NB4 (cell line): ENCODE results near the gene TPRA1.

Experiments
- DNase-seq: peaks from one replicate; pipeline ENCODE4 v3.0.0; 2010; ENCODE audit warnings: low read depth
- H3K4me3 ChIP-seq: one replicate; pipeline ENCODE4 v1.5.1; 2011; ENCODE audit warnings: mild to moderate bottlenecking, low read depth, low read length, moderate library complexity
- MYC ChIP-seq: IDR thresholded peaks from 2 replicates; pipeline ENCODE4 v1.6.1; 2011; ENCODE audit warnings: low read depth, low read length
- POLR2A ChIP-seq: IDR thresholded peaks from 2 replicates; pipeline ENCODE4 v1.6.1; 2011; ENCODE audit warnings: mild to moderate bottlenecking; ENCODE audit not compliant: insufficient read length; ENCODE audit errors: extremely low read depth
- TF ChIP-seq, protein P1 (sequence below): IDR thresholded peaks from one replicate; pipeline ENCODE4 v1.5.1; 2012; ENCODE audit warnings: low read depth, low read length
- TF ChIP-seq, protein P2 (sequence below): IDR thresholded peaks from 2 replicates; pipeline ENCODE4 v1.6.1; 2011; ENCODE audit warnings: low read depth, low read length

The TPRA1 gene

DNA sequence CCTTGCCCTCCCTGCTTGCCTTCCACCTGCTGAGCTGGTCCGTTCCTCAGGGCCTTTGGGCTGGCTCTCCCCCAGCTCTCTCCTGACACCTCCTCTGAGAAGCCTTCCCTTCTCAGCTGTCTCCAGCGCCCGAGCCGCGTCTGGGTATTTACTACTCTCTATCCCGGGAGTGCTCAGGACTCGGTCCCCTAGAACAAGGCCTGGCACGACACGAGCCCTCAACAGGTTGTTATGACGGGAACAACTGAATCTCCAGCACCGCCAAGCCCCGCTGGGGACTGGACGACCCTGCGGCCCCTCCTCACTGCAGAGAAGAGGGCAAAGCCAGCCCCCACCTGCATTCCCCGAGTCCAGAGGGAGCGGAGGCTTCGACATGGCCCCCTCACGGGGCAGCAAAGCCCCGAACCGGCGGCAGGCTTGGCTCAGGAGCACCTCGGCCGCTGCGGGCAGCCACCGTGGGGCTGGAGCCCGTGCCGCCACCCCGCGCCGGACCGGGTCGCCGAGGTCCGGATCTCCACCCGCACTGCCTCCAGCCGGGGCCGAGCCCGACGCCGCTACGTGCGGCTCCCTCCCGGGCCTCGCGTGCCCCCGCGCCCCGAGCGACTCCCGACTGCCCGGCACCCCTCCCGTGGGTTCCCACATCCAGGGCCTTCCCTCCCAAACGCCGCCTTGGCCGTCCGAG is 792 bp downstream of the TPRA1 start:
- TF ChIP-seq POLR2A (no peak), MYC (no peak)
- TF ChIP-seq, protein P1, sequence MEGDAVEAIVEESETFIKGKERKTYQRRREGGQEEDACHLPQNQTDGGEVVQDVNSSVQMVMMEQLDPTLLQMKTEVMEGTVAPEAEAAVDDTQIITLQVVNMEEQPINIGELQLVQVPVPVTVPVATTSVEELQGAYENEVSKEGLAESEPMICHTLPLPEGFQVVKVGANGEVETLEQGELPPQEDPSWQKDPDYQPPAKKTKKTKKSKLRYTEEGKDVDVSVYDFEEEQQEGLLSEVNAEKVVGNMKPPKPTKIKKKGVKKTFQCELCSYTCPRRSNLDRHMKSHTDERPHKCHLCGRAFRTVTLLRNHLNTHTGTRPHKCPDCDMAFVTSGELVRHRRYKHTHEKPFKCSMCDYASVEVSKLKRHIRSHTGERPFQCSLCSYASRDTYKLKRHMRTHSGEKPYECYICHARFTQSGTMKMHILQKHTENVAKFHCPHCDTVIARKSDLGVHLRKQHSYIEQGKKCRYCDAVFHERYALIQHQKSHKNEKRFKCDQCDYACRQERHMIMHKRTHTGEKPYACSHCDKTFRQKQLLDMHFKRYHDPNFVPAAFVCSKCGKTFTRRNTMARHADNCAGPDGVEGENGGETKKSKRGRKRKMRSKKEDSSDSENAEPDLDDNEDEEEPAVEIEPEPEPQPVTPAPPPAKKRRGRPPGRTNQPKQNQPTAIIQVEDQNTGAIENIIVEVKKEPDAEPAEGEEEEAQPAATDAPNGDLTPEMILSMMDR: no peak
- TF ChIP-seq, protein P2, sequence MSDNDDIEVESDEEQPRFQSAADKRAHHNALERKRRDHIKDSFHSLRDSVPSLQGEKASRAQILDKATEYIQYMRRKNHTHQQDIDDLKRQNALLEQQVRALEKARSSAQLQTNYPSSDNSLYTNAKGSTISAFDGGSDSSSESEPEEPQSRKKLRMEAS: no peak
- DNase-seq: peak; percentile 29
- H3K4me3 ChIP-seq: peak overlapping the region; percentile 80

DNA sequence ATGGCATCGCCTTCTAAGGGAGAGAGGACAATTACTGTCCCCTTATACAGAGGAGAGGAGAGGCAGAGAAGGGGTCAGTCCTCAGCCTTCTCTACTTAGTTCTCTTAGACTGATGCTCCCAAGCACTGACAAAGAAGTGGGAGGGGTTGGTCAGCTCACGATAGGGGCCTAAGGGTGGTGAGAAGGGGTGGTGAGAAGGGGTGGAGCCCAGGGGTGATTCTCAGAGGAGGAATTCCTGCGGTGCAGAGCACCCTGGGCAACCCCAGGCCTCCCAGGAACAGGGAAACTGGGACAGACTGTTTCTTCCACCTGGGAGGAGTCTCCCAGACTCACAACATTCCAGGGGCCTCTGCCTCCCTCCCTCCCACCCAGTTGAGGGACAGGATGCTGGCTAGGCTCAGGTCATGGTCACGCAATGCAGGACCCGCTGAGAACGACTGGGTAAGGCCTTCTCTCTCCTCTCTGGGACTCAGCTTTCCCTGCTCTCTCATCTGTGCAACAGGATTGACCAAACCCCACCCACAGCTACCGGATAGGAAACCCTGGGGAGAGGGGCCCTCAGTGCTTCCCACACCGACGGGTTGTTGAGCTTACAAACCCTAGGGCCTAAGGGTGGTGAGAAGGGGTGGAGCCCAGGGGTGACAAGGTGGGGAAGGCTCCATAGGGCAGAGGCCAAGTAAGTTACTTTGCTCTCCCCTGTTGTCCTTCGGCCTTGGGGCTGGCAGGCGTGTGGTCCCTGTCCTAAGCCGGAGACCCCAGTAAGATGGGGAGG is 1.5 kb downstream of the TPRA1 start:
- peak; percentile 80 for DNase-seq
- TF ChIP-seq MYC: no peak
- H3K4me3 ChIP-seq: peak overlapping the region; percentile 80

DNA sequence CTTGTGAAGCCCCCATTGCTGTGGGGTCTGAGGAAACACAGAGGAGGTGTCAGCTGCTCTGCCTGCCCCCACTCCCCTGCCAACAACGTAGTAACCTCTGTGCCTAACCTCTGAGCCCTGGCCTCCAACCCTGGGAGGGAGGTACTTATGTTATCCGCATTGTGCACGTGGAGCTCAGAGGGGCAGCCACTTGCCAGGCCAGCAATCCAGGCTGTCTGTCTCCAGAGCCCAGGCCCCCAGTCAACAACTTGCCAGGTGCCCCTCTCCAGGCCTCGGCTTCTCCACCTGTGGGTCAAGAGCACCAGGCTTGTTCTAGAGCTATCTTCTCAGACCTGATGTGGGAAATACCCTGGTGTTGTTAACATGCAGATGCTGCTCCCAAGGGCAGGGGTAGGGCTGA is 2.7 kb downstream of the TPRA1 start:
- TF ChIP-seq, protein P1: no peak
- TF ChIP-seq MYC (no peak), POLR2A (no peak)
- TF ChIP-seq, protein P2: no peak
- peak overlapping the region; percentile 7 for H3K4me3 ChIP-seq
- no peak for DNase-seq

DNA sequence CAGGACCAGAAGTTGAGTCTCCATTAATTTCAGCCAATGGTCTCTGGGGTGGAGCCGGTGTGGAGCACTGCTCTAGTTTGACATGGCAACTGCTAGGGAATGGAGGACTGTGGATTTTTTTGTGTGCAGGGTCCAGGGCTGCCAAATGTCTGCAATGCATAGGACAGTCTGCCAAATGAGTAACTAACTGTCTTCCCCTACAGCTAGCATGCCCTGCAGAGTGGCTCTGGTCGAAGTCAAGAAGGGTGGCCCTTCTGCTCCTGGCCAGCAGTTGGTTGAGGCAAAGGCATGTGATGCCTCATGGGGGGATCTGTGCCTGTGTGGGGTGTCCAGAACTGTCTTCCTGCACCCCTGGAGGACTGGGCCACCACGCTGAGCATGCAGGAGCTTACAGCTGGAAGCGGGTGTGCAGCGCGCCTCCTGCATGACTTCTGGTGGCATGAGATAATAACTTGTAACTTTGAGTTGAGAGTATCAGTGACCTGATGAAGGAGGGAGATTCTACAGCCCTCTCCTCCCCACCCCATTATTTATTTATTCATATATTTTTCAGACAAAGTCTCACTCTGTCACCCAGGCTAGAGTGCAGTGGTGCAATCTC is 4.6 kb downstream of the TPRA1 start:
- no peak overlapping the region for H3K4me3 ChIP-seq
- TF ChIP-seq MYC (no peak), POLR2A (no peak)
- TF ChIP-seq, protein P1: no peak
- TF ChIP-seq, protein P2: no peak
- DNase-seq: no peak

DNA sequence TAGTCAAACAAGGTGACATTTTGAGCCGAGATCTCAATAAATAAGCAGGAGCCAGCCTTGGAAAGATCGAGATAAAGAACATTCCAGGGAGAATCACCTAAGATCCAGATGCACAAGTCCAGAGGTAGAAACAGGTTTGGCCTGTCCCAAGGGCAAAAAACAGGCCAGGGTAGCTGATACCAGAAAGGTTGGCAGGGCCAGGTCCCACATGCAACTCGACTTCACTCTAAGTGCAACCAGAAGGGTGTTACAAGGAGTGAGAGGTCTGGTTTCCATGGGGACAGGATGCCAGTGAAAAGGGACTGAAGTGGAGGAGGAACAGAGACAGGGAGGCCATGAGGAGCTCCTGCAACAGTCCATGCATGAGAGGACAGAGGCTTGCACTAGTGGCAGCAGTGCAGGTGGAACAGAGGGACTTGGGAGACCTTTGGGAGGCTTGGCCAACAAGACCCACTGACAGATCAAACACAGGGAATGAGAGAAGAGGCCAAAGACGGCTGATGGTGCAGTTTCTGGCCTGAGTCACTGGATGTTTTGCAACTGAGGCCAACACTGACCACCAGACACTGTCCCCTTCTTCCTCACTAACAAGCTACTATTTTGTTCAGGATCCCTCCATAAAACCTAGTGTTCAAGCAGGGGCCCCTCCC is 5.2 kb downstream of the TPRA1 start:
- TF ChIP-seq, protein P2: no peak
- no peak for TF ChIP-seq POLR2A
- TF ChIP-seq, protein P1: no peak
- no peak for TF ChIP-seq MYC
- no peak for DNase-seq
- H3K4me3 ChIP-seq: no peak overlapping the region

DNA sequence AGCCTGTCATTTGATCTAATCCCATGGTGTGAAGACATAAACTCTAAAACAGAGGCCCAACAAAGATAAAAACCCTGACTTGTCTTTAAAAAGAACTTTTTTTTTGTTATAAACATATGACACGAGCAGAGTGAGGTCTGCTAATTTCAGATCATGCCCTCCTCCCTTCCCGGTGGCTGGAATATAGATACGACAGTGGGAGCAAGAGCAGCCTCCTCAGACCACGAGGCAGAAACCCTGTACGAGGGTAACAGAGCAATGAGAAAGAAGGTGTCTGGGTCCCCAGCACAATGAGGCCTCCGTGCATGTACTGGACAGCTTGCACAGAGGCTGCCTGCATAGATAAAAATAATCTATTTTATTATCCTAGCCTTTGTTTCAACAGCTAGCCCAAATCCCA is 5.8 kb downstream of the TPRA1 start:
- TF ChIP-seq POLR2A: no peak
- TF ChIP-seq, protein P2: no peak
- TF ChIP-seq, protein P1: no peak
- no peak for TF ChIP-seq MYC
- DNase-seq: no peak
- no peak overlapping the region for H3K4me3 ChIP-seq
